HG03575 (cell line): ENCODE results near the gene BANF2.

Experiments used
- ATAC-seq: cut with Tn5 transposase; IDR thresholded peaks from one replicate; pipeline ENCODE4 v1.9.1; 2021; ENCODE audit not compliant: unreplicated experiment, insufficient number of reproducible peaks, low FRiP score; ENCODE audit errors: extremely low read depth

Gene BANF2

DNA sequence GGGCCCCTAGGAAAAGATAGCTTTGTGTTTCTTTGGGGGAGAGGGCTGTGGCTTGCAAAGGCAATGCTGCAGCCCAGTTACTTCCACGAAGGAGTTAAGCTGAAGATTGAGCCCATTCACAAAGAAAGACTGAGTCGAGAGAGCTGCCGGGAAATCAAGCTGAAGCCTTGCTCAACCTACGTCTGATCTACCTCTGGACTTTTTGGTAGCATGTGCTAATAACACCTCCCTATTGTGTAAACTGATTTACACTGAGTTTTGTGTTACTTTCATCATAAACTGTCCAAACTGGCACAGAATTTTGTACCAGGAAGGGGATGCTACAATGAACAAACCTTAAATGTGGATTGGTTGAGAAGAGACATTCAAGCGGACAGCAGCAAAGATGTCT, 23.5 kb downstream of the BANF2 start:
- no peak for ATAC-seq

DNA sequence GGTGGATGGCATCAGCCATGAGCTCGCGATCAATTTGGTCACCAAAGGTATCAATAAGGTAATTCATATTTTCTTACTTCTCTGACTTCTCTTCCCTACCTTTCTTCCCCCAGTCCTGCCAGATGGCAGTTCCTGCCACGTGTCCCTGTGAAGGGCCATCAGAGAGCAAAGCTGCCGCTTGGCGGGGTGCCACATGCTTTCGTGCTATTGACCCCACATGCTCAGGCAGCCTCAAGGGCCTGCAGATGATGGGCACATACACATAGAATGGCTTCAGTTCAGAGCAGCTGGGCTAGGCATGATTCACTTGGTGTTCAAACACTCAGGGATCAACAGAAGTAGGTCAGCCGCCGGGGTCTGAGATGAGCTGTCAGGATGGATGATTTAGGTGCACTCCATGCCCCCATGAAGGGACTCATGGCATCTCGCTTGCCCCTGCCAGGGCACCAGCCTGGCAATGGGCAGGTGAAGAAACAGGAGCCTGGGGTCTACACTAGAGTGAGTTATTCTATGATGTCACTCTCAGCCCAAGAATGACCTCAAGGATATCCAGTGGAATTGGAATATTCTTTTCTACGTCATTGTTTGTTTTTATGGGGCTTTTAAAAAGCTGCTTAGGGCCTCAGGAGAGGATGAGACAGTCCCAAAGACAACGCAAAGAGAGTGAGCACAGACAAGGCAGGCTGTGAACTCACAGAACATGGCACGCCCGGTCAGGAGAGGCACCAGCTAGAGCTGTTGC, 25.5 kb downstream of the BANF2 start:
- ATAC-seq: no peak

DNA sequence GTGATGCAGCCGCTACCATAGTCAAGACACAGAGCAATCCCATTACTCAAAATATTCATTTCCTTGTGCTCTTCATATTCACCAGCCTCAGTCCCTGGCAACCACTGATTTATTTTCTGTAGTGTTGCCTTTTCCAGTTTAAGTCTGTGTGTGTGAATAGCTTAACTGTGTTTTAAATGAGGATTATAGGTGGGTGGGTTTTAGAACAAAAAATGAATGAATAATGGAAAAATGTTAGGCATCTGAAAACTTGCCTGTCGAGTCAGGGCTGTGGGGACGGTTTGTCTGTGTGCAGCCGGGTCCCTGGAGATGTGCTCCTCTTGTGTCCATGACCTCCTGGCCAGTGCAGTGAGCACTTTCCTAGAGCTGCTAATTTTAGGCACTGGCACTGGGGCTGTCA, 27.1 kb downstream of the BANF2 start:
- ATAC-seq: no peak

DNA sequence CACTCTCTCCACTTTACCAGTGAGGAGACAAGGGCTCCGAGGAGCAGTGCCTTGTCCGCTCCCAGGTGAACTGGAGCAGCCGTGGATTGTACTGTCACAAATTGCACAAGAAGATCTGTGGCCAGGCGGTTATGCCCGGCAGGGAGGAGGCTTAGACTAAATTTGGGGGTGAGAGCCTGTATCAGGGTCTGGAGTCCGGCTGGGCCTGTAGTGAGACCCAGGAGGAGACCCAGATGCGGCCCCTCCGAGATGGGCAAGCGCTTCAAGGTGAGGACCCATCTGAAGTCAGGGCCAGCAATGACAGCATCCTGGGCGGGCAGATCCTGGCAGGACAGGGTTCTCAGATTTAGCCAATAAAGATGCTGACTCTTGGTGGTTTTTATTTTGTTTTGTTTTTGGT, 27.6 kb downstream of the BANF2 start:
- ATAC-seq: no peak

DNA sequence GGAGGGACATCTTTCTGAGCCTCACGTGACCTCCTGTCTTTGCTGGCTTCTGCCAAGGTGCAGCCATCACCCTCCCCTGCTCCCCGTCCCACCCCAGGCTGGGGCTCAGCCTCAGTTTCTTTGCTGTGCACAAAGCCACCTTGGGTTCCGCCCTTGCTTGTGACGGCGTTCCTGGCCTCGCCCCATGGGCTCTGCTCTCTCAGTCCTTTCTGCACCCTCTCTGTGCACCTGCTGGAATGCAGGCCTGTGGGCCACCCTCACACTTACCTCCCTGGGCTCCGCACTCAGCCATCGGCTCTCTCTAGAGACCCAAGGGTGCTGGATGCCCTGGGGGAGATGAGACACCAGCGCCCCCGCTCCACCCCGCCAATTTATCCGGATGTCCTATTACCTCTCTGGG, 28.3 kb downstream of the BANF2 start:
- ATAC-seq: no peak

DNA sequence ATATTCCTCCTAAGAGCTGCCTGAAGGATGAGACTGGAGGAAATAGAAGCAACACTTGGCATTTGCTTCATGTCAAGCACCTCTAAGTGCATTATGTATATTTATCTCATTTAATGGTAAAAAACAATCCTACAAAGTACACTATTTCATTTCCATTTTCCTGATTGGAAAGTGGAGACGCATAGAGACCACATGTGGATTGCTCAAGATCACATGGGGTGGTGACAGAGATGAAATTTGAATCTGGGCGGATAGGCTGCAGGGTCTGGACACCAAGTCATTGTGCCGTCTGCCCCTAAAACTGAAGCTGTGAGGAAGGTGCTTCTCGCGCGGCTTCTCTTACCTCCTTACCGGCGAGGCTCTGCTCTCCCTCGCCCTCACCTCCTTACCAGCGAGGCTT, 30.3 kb downstream of the BANF2 start:
- no peak for ATAC-seq

DNA sequence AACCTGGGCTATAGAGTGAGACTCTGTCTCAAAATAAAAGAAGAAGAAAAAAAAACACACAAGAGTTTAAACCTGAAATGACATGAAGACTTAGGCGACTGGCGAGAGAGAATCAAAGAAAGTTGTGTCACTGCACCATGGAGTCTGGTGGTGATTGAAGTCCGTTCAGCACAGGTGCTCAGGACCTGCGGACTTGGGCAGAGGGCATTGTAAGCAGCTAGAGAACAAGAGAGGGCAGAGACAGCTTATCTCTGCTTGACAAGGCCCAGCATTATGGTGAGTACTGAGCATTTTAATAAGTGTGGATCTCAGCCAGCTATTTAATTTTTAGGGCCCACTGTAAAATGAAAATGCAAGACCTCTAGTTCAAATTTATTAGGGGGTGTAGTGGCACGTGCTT, 31.5 kb downstream of the BANF2 start:
- ATAC-seq: no peak

DNA sequence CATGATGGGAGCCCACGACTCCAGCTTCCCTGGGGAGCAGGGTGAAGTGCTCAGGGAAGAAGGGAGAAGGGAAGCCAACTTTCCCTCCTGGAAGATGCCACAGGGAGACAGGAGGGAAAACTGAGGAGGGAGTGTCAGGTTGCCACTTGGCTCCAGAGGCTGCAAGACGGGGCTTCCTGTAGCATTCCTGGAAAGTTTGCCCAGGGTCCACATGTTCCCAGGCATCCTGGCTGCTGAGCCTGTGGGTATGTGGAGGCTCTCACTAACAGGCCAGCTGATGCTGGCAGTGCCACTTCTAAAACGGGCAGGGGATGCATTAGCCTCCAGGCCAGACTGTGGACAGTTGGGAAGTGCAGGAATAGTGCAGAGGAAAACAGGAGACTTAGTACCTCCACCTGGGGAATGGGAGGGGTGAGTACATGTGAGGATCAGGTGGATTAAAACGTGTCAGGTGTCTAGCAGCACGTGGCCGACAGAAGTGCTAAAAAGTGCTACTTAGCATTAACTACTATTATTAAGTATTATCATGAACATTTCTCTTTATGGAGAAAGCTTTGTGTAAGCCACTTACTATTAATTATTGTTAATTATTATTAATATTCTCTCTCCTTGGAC, 33.2 kb downstream of the BANF2 start:
- no peak for ATAC-seq

DNA sequence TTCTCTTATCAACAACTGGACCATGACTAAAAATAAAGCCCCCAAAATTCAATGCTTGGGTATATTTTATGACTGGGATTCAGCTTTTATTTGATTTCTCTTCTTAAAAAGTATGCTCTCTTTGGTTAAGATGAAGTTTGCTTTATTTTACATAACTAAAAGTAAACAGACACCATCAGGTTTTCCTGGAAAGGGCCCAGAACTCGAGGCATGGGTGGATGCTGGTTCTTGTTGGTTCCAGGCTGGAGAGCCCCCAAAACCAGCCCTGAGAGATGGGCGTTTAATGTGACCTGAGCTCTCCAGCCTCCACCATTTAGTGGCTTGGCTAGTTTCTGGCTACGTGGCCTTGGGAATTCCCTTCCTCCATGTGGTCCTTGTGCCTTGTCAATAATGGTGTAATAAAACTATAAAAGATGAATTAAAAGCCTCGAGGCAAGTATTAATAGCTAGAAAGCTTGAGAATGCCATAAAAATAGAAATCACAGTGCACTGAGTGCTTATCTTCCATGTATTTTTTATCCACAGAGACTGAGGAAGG, 34.1 kb downstream of the BANF2 start:
- no peak for ATAC-seq

DNA sequence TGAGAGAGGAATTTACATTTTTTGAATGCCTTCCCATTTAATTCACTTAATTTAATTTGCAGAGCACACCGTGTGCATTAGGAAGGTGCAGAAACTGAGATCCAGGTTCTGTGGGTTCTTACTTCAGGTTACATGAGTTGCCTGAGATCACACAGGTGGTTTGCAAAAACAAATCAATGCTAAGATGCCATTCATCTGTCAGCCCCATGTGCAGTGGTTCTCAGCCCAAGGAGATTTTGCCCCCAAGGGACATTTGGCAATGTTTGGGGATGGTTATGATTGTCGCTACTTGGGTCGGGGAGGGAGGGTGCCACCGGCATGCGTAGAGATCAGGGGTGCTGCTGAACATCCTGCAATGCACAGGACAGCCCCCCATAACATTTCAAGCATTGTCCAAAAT, 34.6 kb downstream of the BANF2 start:
- ATAC-seq: no peak

DNA sequence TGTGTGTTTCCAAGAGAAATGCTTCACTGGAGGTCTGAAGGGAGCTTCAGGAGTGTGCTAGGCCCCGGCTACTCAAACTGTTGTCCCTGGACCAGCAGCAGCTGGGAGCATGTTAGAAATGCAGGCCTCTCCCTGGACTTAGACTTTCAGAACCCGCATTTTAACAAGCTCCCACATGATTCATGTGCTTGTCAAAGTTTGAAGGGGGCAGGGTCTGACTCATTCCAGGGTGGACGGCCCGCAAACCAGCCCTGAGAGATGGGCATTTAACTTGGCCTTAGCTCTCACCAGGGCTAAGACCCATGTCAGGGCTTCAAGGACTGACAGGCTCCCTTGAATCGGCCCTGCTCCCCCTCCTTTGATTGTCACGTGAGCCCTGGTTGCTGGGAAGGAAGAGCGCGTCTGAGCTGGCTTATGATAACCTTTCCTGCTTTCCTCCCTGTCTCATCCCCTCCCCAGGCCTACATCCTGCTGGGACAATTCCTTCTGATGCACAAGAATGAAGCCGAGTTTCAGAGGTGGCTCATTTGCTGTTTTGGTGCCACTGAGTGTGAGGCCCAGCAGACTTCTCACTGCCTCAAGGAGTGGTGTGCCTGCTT, 35.5 kb downstream of the BANF2 start:
- ATAC-seq: no peak

DNA sequence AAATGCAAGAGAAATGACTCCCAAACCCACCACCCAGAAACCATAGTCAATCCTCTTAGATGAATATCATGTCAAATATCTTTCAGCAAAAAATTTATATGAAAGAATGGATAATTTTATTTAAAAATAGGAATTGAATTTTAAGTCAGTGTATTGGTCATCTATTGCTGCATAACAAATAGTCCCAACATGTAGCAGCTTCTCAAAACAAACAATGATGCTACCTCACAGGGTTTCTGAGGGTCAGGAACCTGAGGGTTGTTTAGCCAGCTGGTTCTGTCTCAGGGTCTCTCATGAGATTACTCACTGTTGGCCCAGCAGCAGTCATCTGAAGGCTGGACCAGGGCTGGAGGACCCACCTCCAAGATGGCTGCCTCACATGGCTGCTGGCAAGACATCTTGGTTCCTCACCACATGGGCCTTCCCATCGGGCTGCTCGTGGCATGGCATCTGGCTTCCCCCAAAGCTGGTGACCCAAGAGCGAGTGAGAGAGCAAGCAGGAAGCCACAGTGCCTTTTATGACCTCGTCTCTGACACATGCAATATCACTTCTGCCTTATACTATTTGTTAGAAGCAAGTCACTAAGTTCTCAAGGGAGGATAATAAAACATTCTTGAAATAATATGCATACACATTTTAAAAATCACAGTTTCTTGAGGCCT, 36.3 kb downstream of the BANF2 start:
- no peak for ATAC-seq

DNA sequence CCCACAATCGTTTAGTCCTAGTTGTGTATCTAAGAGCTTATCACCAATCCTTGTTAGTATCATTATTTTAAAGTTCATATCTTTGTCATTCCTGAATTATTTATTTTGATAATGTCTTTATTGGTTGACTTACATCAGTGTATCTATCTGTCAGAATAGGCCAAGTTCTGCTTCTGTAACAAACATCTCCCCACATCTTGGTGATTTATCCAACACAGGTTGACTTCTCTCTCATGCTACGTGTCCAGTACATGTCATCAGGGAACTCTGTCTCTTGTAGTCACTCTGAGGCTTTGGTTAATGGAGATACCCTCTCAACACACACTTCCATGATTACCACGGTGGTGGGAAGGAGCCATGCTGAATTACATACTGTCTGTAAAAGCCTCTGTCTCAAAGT, 38.4 kb downstream of the BANF2 start:
- ATAC-seq: no peak

DNA sequence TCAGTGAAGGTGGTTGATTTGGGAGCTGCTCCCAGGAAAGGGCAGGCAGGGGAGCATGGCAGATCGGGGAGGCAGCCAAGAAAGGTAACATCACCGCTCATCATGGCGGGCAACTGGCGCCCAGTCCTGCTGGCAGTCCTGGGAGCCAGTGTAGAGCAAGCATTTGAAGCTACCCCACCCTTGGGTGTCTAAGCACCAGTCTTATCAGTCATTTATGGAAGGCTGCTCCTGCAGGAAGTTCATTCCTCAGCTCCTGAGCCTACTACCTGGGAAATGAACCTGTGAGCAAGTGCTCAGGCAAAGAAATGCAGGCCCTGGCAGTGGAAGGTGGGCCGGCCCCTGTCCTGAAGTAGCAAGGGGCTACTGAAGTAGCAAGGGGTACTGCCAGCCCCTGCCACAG, 41.5 kb downstream of the BANF2 start:
- no peak for ATAC-seq

DNA sequence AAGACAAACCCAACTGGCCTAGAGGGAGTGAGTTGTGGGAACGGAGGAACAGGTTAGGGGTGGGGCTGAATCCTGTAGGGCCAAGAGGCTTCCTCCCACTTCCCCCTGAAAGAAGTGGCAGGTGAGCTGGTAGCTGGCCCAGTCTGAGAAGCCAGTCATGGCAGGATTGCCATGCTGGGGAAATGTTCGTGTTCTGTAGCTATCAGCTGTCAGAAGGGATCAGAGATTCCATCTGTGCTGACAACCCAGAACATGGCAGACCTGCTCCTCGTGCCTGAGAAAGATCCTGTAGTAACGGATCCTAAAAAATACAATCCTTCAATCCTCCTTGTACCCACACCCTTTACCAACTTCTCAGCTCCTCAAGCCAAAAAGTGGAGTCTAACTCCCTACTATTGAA, 43.0 kb downstream of the BANF2 start:
- ATAC-seq: no peak

DNA sequence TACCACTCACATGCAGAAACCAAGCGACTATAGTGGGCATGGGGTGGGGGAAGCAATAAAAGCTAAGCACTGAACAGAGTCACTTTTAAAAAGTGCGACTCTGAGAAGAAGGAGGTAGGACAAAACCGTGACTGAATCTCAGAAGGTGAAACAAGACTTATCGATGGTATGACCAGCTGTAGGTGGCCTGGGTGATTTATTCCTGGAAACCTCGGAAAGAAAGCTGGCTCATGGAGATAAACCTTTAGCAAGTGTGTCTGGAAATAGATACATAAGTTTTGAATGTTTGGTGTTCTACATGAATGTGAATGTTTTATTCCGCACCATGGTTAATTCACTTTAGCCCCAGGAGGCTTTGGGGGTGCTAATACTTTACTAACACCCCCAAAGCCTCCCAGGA, 43.9 kb downstream of the BANF2 start:
- no peak for ATAC-seq

DNA sequence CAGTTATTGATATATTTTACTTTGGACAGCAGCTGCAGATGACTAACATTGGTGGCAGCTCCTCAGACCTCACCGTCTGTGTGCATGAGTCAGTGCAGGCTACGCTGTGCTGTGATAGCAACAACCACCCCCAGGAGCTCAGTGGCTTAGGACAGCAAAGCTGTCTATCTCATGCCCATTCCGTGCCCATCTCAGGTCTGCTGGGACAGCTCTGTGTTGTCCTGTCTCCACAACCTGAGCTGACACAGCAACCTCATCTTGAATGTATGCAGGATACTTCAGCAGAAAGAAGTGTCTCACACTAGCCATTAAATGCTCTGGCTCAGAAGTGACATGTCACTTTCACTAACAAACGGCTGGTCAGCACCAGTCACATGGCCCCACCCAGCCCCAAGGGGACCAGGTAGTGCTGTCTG, 47.7 kb downstream of the BANF2 start:
- ATAC-seq: no peak

DNA sequence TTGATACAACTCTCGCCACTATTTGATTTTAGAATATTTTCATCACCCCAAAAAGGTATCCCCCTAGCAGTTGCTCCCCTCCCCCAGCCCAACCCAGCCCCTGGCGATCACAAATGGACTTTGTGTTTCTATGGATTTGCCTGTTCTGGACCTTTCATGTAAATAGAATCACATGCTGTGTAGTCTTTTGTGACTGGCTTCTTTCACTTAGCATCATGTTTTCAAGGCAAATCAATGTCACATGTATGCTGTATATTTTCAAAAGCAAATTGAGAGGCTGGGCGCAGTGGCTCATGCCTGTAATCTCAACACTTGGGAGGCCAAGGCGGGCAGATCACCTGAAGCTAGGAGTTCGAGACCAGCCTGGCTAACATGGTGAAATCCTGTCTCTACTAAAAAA, 48.5 kb downstream of the BANF2 start:
- no peak for ATAC-seq

DNA sequence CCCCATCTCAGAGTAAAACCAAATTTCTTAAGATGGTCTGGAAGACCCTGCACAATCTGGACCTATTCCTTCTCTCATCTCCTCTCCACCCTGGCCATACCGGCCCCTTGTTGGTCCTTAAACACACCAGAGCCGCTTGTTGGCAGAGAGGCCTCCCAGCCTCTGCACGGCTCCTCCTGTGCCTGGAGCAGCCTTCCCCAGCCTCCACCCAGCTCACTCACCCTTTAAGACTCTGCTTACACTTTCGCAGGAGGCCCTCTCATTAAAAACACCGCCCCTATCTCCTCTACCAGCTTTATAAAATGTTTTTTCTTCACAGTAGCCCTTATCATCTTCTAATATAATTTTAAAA, 49.8 kb downstream of the BANF2 start:
- ATAC-seq: no peak
